Measurements from ENCODE around the gene KHDRBS2. TPM values are rescaled to one million over a fixed set of nuclear protein-coding genes. Genes with fewer than 3 reads are reported as not detected.

KHDRBS2 gene
- 0.08 TPM in 1 of 2 replicates, not detected in the other for total RNA-seq (2014; rRNA removed; shearing (Covaris generic))
- not detected in 2 replicates for polyA plus RNA-seq (2015; cell fraction: cytosol; rRNA removed)
- polyA plus RNA-seq (2015; cell fraction: nucleus; rRNA removed) = 0.17 TPM in 1 of 2 replicates, not detected in the other

GRCh38 chr6:62285612-62286469 lies at the start of gene KHDRBS2:
Gene KHDRBS2, minus strand, starts transcription at chr6:62286225.
- DNase-seq (ENCODE audit: low read depth, low spot score) = peak; percentile 75
- in situ Hi-C loops (cut with HindIII; ENCODE audit: low pct_unique_long_range_greater_than_20kb, low sequenced_read_pairs) = no loop called here

- in situ Hi-C loops (cut with HindIII; ENCODE audit: low pct_unique_long_range_greater_than_20kb, low sequenced_read_pairs) = no loop called here
These were observed 42.6 kb upstream of the KHDRBS2 start for GRCh38 chr6:62328607-62329006.

GRCh38 chr6:62324834-62325233 lies 38.8 kb upstream of the KHDRBS2 start:
- in situ Hi-C loops (cut with HindIII; ENCODE audit: low pct_unique_long_range_greater_than_20kb, low sequenced_read_pairs) = no loop called here

More at GRCh38 chr6:62328607-62329006, 42.6 kb upstream of the KHDRBS2 start:
- DNase-seq (ENCODE audit: low read depth, low spot score) = no peak

GRCh38 chr6:62323818-62324431 lies 37.9 kb upstream of the KHDRBS2 start:
- in situ Hi-C loops (cut with HindIII; ENCODE audit: low pct_unique_long_range_greater_than_20kb, low sequenced_read_pairs) = no loop called here
- no peak for DNase-seq (ENCODE audit: low read depth, low spot score)

More at GRCh38 chr6:62324834-62325233, 38.8 kb upstream of the KHDRBS2 start:
- no peak for DNase-seq (ENCODE audit: low read depth, low spot score)

- no peak for DNase-seq (ENCODE audit: low read depth, low spot score)
- in situ Hi-C loops (cut with HindIII; ENCODE audit: low pct_unique_long_range_greater_than_20kb, low sequenced_read_pairs) = no loop called here
These were observed 12.8 kb upstream of the KHDRBS2 start for GRCh38 chr6:62298745-62299392.

- in situ Hi-C loops (cut with HindIII; ENCODE audit: low pct_unique_long_range_greater_than_20kb, low sequenced_read_pairs) = no loop called here
- DNase-seq (ENCODE audit: low read depth, low spot score) = no peak
These were observed 10.5 kb upstream of the KHDRBS2 start for GRCh38 chr6:62296541-62296940.

GRCh38 chr6:62288974-62289373 lies 2.9 kb upstream of the KHDRBS2 start:
- in situ Hi-C loops (cut with HindIII; ENCODE audit: low pct_unique_long_range_greater_than_20kb, low sequenced_read_pairs) = no loop called here
- no peak for DNase-seq (ENCODE audit: low read depth, low spot score)

GRCh38 chr6:62288562-62288961 lies 2.5 kb upstream of the KHDRBS2 start:
- no peak for DNase-seq (ENCODE audit: low read depth, low spot score)
- in situ Hi-C loops (cut with HindIII; ENCODE audit: low pct_unique_long_range_greater_than_20kb, low sequenced_read_pairs) = no loop called here

- in situ Hi-C loops (cut with HindIII; ENCODE audit: low pct_unique_long_range_greater_than_20kb, low sequenced_read_pairs) = no loop called here
These were observed 432 bp upstream of the KHDRBS2 start for GRCh38 chr6:62286470-62286843.

GRCh38 chr6:62284725-62285124 lies 1.3 kb downstream of the KHDRBS2 start:
- no peak for DNase-seq (ENCODE audit: low read depth, low spot score)
- in situ Hi-C loops (cut with HindIII; ENCODE audit: low pct_unique_long_range_greater_than_20kb, low sequenced_read_pairs) = no loop called here

More at GRCh38 chr6:62286470-62286843, 432 bp upstream of the KHDRBS2 start:
- DNase-seq (ENCODE audit: low read depth, low spot score) = no peak

- peak; percentile 56 for DNase-seq (ENCODE audit: low read depth, low spot score)
- in situ Hi-C loops (cut with HindIII; ENCODE audit: low pct_unique_long_range_greater_than_20kb, low sequenced_read_pairs) = no loop called here
These were observed 2.1 kb downstream of the KHDRBS2 start for GRCh38 chr6:62283796-62284411.

- DNase-seq (ENCODE audit: low read depth, low spot score) = no peak
- in situ Hi-C loops (cut with HindIII; ENCODE audit: low pct_unique_long_range_greater_than_20kb, low sequenced_read_pairs) = no loop called here
These were observed 2.7 kb downstream of the KHDRBS2 start for GRCh38 chr6:62283365-62283764.

GRCh38 chr6:62280099-62280498 lies 5.9 kb downstream of the KHDRBS2 start:
- in situ Hi-C loops (cut with HindIII; ENCODE audit: low pct_unique_long_range_greater_than_20kb, low sequenced_read_pairs) = no loop called here
- DNase-seq (ENCODE audit: low read depth, low spot score) = no peak

GRCh38 chr6:62272114-62272513 lies 13.9 kb downstream of the KHDRBS2 start:
- no peak for DNase-seq (ENCODE audit: low read depth, low spot score)
- in situ Hi-C loops (cut with HindIII; ENCODE audit: low pct_unique_long_range_greater_than_20kb, low sequenced_read_pairs) = no loop called here

- in situ Hi-C loops (cut with HindIII; ENCODE audit: low pct_unique_long_range_greater_than_20kb, low sequenced_read_pairs) = no loop called here
- DNase-seq (ENCODE audit: low read depth, low spot score) = no peak
These were observed 20.0 kb downstream of the KHDRBS2 start for GRCh38 chr6:62265906-62266525.

GRCh38 chr6:62262283-62262682 lies 23.7 kb downstream of the KHDRBS2 start:
- DNase-seq (ENCODE audit: low read depth, low spot score) = no peak
- in situ Hi-C loops (cut with HindIII; ENCODE audit: low pct_unique_long_range_greater_than_20kb, low sequenced_read_pairs) = no loop called here

- no peak for DNase-seq (ENCODE audit: low read depth, low spot score)
- in situ Hi-C loops (cut with HindIII; ENCODE audit: low pct_unique_long_range_greater_than_20kb, low sequenced_read_pairs) = no loop called here
These were observed 39.9 kb downstream of the KHDRBS2 start for GRCh38 chr6:62246087-62246486.

All from SK-MEL-5 (cell line).